ENCODE results near the gene GADD45G. TPM values are rescaled to one million over a fixed set of nuclear protein-coding genes. Genes with fewer than 3 reads are reported as not detected.

Gene GADD45G
- total and polyA plus RNA-seq, 9 donors, result 9.8 to 19.2 (median 12.1) TPM

DNA sequence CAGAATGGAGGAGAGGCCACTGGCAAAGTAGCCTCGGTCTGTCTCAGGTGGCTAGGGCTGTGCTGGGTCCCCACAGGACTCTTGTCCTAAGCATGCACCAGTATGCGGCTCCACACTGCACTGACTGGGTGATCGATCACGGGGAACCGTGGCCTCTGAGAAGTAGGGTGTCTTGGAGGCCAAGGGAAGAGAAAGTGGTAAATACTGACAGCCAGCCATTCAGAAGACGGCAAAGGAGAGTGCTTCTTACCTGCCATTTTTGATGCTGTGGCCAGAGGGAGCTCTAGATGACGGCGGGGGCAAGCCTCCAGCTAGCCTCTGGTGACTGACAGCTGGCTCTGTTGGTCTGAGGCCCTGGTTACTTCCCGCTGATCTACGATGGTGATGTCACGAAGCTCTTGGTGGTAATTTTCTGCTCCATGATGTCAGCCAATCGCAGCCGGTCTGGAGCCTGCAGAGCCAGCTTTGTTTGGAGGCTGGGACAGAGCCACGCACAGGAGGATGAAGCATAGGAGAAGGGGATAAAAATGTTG lies 40.4 kb upstream of the GADD45G start:
- 49% methylated on average over 14 of the region's 14 CpGs for WGBS (ENCODE audit: insufficient coverage)
- peaks cover 5% of the 10 kb centered on the region for H3K27me3 ChIP-seq (ENCODE audit: control insufficient read depth, insufficient read depth, low read length)

DNA sequence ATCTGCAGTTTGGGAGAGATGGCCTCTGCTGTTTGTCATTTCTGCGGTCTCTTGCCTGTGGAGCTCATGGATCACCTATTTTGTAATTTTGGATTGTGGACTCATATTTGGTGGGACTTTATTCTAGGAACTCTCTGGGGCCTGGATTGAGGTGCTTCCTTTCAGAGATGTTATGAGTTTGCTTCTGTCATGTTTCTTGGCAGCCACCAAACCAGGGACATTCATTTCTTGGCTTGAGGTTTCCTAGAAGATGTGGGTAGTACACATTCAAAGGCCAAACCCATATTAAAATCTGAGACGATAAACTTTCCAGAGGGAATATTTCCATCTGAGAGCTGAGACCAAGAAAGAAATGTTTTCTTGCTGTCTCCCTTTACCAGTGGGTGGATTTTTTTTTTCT lies 37.2 kb upstream of the GADD45G start:
- Histone ChIP-seq H3K9me3 (replicated peaks; ENCODE audit: control insufficient read depth, low read depth, low read length) (no peaks in the 10 kb centered on the region), H3K4me3 (ENCODE audit: low read length) (no peak overlapping the region), H3K36me3 (ENCODE audit: control insufficient read depth, insufficient read depth, low read length) (no peaks in the 10 kb centered on the region), H3K27ac (ENCODE audit: low read length) (no peak overlapping the region), H3K27me3 (ENCODE audit: control insufficient read depth, insufficient read depth, low read length) (peaks cover 3% of the 10 kb centered on the region), H3K4me1 (ENCODE audit: control insufficient read depth, insufficient read depth, low read length) (no peaks in the 10 kb centered on the region)
- WGBS (ENCODE audit: insufficient coverage), result no CpG with 5 or more reads among the region's 2 CpGs
- DNase-seq, result no peak

More for the DNA sequence above, 40.4 kb upstream of the GADD45G start:
- no peak overlapping the region for H3K4me3 ChIP-seq (ENCODE audit: low read length)
- no peaks in the 10 kb centered on the region for H3K36me3 ChIP-seq (ENCODE audit: control insufficient read depth, insufficient read depth, low read length)
- H3K27ac ChIP-seq (ENCODE audit: low read length), result no peak overlapping the region
- H3K9me3 ChIP-seq (replicated peaks; ENCODE audit: control insufficient read depth, low read depth, low read length), result no peaks in the 10 kb centered on the region
- H3K4me1 ChIP-seq (ENCODE audit: control insufficient read depth, insufficient read depth, low read length), result no peaks in the 10 kb centered on the region
- DNase-seq, result no peak

DNA sequence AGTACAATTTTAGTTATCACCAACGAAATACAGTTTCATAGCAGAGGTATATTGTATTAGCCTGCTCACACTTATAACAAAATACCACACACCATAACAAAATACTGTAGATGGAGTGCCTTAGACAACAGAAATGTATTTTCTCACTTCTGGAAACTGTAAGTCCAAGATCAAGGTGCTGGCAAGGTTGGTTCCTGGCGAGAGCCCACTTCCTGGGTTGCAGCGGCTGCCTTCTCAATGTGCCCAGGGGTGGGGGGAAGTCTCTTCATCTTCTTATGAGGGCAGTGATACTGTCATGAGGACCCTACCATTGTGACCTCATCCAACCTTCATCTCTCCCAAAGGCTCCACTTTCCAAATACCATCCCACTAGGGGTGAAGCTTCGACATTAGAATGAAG lies 30.5 kb upstream of the GADD45G start:
- Histone ChIP-seq H3K4me1 (ENCODE audit: control insufficient read depth, insufficient read depth, low read length) (no peaks in the 10 kb centered on the region), H3K9me3 (replicated peaks; ENCODE audit: control insufficient read depth, low read depth, low read length) (no peaks in the 10 kb centered on the region), H3K4me3 (ENCODE audit: low read length) (no peak overlapping the region), H3K27me3 (ENCODE audit: control insufficient read depth, insufficient read depth, low read length) (peaks cover 4% of the 10 kb centered on the region), H3K36me3 (ENCODE audit: control insufficient read depth, insufficient read depth, low read length) (no peaks in the 10 kb centered on the region), H3K27ac (ENCODE audit: low read length) (no peak overlapping the region)
- DNase-seq, result no peak
- no CpG with 5 or more reads among the region's 4 CpGs for WGBS (ENCODE audit: insufficient coverage)

DNA sequence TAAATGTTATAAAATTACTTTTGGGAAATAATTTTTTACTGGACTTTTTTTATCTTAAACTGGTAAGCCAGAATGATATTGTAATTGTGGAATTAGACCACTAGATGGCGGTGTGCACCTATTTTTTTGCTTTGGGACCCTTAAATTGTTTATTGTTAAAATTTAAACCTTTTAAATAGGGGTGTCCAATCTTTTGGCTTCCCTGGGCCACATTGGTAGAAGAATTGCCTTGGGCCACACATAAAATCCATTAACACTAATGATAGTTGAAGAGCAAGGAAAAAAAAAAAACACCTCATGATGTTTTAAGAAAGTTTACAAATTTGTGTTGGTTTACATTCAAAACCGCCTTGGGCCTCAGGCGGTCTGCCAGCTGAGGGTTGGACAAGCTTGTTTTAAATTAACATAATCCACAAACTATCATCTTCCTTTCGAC lies 28.4 kb upstream of the GADD45G start:
- DNase-seq, result peak; percentile 33
- Histone ChIP-seq H3K27ac (ENCODE audit: low read length) (no peak overlapping the region), H3K4me3 (ENCODE audit: low read length) (no peak overlapping the region), H3K9me3 (replicated peaks; ENCODE audit: control insufficient read depth, low read depth, low read length) (no peaks in the 10 kb centered on the region), H3K36me3 (ENCODE audit: control insufficient read depth, insufficient read depth, low read length) (no peaks in the 10 kb centered on the region), H3K27me3 (ENCODE audit: control insufficient read depth, insufficient read depth, low read length) (peaks cover 4% of the 10 kb centered on the region), H3K4me1 (ENCODE audit: control insufficient read depth, insufficient read depth, low read length) (no peaks in the 10 kb centered on the region)
- no CpG with 5 or more reads among the region's 4 CpGs for WGBS (ENCODE audit: insufficient coverage)

DNA sequence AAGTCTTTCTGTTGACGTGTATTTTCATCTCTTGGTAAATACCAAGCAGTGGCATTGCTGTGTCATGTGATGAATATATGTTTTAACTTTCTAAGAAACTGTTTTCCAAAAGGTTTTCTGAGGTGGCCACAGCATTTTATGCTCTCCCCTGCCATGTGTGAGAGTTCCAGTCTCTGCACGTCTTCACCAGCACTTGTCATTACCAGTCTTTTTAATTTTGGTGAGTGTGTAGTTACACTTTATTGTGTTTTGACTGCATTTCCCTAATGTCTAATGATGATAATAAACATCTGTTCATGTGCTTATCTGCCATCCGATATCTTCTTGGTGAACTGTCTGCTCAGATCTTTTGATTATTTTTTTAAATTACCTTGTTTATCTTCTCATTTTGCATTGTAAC lies 27.4 kb upstream of the GADD45G start:
- Histone ChIP-seq H3K4me1 (ENCODE audit: control insufficient read depth, insufficient read depth, low read length) (no peaks in the 10 kb centered on the region), H3K4me3 (ENCODE audit: low read length) (no peak overlapping the region), H3K36me3 (ENCODE audit: control insufficient read depth, insufficient read depth, low read length) (no peaks in the 10 kb centered on the region), H3K27me3 (ENCODE audit: control insufficient read depth, insufficient read depth, low read length) (peaks cover 5% of the 10 kb centered on the region), H3K9me3 (replicated peaks; ENCODE audit: control insufficient read depth, low read depth, low read length) (no peaks in the 10 kb centered on the region), H3K27ac (ENCODE audit: low read length) (no peak overlapping the region)
- WGBS (ENCODE audit: insufficient coverage), result no CpG with 5 or more reads among the region's 3 CpGs
- no peak for DNase-seq

DNA sequence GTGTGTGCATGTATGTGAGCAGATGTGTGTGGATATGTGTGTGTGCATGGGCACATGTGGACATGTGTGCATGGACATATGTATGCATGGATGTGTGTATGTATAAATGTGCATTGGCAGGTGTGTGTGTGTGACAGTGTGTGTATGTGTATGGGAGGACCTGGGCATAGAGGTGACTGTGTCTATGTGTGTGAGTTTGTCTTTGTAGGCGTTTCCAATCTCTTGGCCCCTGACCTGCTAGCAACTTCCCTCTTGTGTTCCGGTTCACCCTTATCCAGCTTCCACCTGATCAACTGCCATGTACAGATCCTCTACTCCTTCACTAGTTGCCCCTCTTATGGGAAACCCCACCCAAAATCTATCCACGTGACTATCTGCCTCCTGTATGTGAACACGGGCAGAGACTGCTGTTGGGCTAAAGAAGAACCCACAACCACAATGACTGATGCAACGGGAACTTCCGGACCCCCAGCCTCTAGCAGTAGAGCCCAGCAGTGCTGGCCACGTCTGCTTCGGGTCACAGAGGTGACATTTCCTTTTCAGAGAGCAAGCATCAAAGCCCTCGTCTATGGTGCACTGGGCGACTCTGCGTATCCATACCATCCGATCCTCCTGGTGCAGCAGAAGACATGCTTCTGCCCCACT lies 24.9 kb upstream of the GADD45G start:
- no peak overlapping the region for H3K4me3 ChIP-seq (ENCODE audit: low read length)
- H3K27ac ChIP-seq (ENCODE audit: low read length), result no peak overlapping the region
- 86% methylated on average over 11 of the region's 12 CpGs for WGBS (ENCODE audit: insufficient coverage)
- H3K9me3 ChIP-seq (replicated peaks; ENCODE audit: control insufficient read depth, low read depth, low read length), result no peaks in the 10 kb centered on the region
- no peaks in the 10 kb centered on the region for H3K4me1 ChIP-seq (ENCODE audit: control insufficient read depth, insufficient read depth, low read length)
- DNase-seq, result no peak
- peaks cover 3% of the 10 kb centered on the region for H3K27me3 ChIP-seq (ENCODE audit: control insufficient read depth, insufficient read depth, low read length)
- no peaks in the 10 kb centered on the region for H3K36me3 ChIP-seq (ENCODE audit: control insufficient read depth, insufficient read depth, low read length)

DNA sequence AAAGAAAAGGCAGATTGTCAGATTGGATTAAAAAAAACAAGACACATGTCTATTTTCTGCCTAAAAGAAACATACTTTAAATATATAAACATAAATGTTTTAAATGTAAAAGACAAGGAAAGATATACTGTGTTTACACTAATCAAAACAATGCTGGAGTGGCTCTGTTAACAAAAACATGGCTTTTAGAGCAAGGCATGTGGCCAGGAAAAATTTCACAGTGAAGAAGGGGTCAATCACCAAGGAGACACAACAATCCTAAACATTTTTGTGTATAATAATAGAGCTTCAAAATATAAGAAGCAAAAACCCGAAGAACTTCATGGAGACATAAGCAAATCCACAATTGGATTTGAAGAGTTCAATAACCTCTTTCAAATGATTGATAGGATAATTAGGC lies 18.5 kb upstream of the GADD45G start:
- no peaks in the 10 kb centered on the region for H3K9me3 ChIP-seq (replicated peaks; ENCODE audit: control insufficient read depth, low read depth, low read length)

DNA sequence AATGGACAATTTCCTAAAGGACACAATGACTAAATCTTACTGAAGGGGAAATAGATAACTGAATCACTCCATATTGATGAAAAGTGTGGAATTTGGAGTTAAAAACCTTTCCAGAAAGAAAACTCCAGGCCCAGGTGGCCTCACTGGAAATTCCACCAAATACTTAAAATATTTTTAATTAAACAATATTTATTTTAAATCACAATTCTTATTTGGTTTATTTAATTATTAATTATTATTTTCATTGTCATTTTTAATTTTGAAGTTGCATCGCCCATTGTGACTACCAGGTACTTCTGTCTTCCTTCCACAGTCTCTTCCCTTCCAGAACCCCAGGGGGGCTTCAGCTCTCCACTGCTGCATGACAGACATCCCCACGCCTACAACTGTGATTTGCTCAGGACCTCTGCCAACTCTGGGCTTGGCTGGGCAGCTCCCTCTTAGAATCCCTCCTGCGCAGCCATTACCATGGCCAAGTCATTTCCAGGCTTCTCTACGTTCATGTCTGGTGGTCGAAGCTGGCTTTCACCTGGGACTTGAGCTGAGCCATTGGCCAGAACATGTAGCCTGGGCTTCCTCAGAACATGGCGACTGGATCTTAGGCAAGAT lies 16.4 kb upstream of the GADD45G start:
- Histone ChIP-seq H3K36me3 (ENCODE audit: control insufficient read depth, insufficient read depth, low read length) (no peaks in the 10 kb centered on the region), H3K4me1 (ENCODE audit: control insufficient read depth, insufficient read depth, low read length) (peaks cover 17% of the 10 kb centered on the region), H3K27ac (ENCODE audit: low read length) (no peak overlapping the region), H3K9me3 (replicated peaks; ENCODE audit: control insufficient read depth, low read depth, low read length) (no peaks in the 10 kb centered on the region), H3K27me3 (ENCODE audit: control insufficient read depth, insufficient read depth, low read length) (peaks cover 10% of the 10 kb centered on the region), H3K4me3 (ENCODE audit: low read length) (no peak overlapping the region)
- no peak for DNase-seq
- 90% methylated on average over 5 of the region's 6 CpGs for WGBS (ENCODE audit: insufficient coverage)

More for the DNA sequence above, 18.5 kb upstream of the GADD45G start:
- H3K27me3 ChIP-seq (ENCODE audit: control insufficient read depth, insufficient read depth, low read length), result peaks cover 7% of the 10 kb centered on the region
- no peaks in the 10 kb centered on the region for H3K36me3 ChIP-seq (ENCODE audit: control insufficient read depth, insufficient read depth, low read length)
- no peak overlapping the region for H3K27ac ChIP-seq (ENCODE audit: low read length)
- no peak overlapping the region for H3K4me3 ChIP-seq (ENCODE audit: low read length)
- DNase-seq, result peak; percentile 35
- peaks cover 3% of the 10 kb centered on the region for H3K4me1 ChIP-seq (ENCODE audit: control insufficient read depth, insufficient read depth, low read length)
- WGBS (ENCODE audit: insufficient coverage), result no CpG with 5 or more reads among the region's 1 CpG

DNA sequence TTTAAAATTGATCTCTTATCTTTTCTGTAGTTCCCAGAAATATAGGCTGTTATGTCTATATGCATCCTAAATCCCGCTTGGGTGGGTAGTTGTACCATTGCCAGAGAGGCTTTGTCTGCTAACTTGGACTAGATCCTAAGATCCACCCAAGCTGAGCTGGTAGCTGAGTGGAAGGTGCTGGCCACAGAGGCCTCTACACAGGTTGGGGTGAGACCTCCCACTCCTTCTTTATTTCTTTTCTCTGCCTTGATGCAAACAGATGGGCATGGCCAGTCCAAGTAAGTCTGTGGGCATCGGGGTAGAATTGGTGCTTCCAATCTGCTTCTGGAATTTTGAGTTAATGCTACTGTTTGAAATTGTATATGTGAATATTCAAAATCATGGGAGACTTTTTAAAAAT lies 14.4 kb upstream of the GADD45G start:
- Histone ChIP-seq H3K27me3 (ENCODE audit: control insufficient read depth, insufficient read depth, low read length) (peaks cover 17% of the 10 kb centered on the region), H3K36me3 (ENCODE audit: control insufficient read depth, insufficient read depth, low read length) (no peaks in the 10 kb centered on the region), H3K9me3 (replicated peaks; ENCODE audit: control insufficient read depth, low read depth, low read length) (no peaks in the 10 kb centered on the region), H3K4me3 (ENCODE audit: low read length) (no peak overlapping the region), H3K4me1 (ENCODE audit: control insufficient read depth, insufficient read depth, low read length) (peaks cover 21% of the 10 kb centered on the region), H3K27ac (ENCODE audit: low read length) (no peak overlapping the region)
- DNase-seq, result no peak
- 80% methylated on average over 1 of the region's 2 CpGs for WGBS (ENCODE audit: insufficient coverage)

DNA sequence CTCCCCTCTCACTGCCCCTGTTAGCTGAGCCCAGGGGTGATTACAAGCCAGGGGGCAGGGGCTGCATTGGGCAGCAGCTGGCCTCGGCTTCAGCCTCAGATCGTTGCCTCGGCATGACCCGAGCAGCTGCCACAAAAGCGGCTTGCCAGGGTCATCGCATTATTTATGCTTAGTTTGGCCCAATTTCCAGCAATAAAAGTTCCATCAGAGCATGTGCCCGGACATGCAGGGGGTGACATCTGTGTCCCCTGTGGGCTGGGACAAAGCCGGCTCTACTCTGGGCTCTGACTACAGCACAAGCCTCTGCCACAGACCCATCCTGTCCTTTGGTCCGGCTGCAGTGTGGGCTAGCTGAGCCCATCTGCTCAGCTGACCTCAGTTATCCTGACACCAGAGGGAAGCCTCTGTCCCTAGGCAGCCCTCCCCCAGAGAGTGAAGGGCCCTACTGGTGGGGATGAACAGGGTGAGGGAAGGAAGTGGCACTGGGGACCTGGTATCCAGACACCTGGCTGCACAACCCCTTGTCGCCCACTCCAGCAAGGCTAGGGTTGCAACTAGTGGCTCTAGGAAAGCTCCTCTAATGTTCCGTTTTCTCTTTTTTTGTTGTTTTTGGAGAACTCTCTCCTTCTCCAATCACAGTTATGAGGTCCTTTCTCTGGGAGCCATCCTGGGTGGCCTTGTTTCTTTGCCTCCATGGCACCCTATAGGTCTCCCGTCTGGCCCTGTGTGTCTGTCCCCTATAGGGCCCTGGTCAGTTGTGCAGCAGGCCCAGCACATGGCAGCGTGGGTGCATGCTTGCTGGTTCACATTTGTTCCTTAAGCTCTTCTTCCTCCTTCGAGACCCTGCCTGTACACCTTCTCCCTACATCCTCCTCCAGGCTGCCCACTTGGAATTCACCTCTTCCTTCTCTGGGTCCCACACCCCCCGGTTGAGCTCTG lies 13.3 kb upstream of the GADD45G start:
- WGBS (ENCODE audit: insufficient coverage), result 76% methylated on average over 14 of the region's 15 CpGs
- Histone ChIP-seq H3K27ac (ENCODE audit: low read length) (no peak overlapping the region), H3K27me3 (ENCODE audit: control insufficient read depth, insufficient read depth, low read length) (peaks cover 20% of the 10 kb centered on the region), H3K36me3 (ENCODE audit: control insufficient read depth, insufficient read depth, low read length) (no peaks in the 10 kb centered on the region), H3K4me1 (ENCODE audit: control insufficient read depth, insufficient read depth, low read length) (peaks cover 21% of the 10 kb centered on the region), H3K4me3 (ENCODE audit: low read length) (no peak overlapping the region), H3K9me3 (replicated peaks; ENCODE audit: control insufficient read depth, low read depth, low read length) (no peaks in the 10 kb centered on the region)
- DNase-seq, result peak; percentile 55
